Naive thymus-derived CD4-positive, alpha-beta T cell (primary cell): ENCODE data around the gene SLC17A8. TPM values are rescaled to one million over a fixed set of nuclear protein-coding genes. Genes with fewer than 3 reads are reported as not detected.

Source experiments
- ATAC-seq: fragments of 150-1000 bp; cut with Tn5 transposase; 2 replicates; pipeline ENCODE4 v1.10.0; 2021; ENCODE audit warnings: mild to moderate bottlenecking, moderate library complexity
- CTCF ChIA-PET: fragments of 350-600 bp; sonication (Branson Sonifier 250); formaldehyde crosslinking; loops from one replicate; lab custom pipeline; 2021; ENCODE audit warnings: antibody characterized with exemption; lab: Charles Lee
- POLR2A ChIA-PET: fragments of 350-600 bp; sonication (Branson Sonifier 250); formaldehyde crosslinking; loops from one replicate; lab custom pipeline; 2021; ENCODE audit warnings: antibody characterized with exemption, inconsistent platforms; lab: Charles Lee
- DNase-seq, 9 donors: peaks; one replicate each; pipeline versions ENCODE4 v3.0.0 to v3.0.0-alpha.2; 2020 to 2022; ENCODE audit warnings: mixed read lengths in 1 of 9
- H3K27ac ChIP-seq: one replicate; pipeline ENCODE4 v1.7.0; 2013; ENCODE audit warnings: mild to moderate bottlenecking, low read depth, low read length, moderate library complexity
- H3K27me3 ChIP-seq, 2 donors: one replicate each; pipeline ENCODE4 v1.7.0; 2013; ENCODE audit warnings: low read length in 2 of 2, mild to moderate bottlenecking in 2 of 2, moderate library complexity in 2 of 2; ENCODE audit not compliant: control insufficient read depth in 2 of 2, insufficient read depth in 2 of 2
- H3K36me3 ChIP-seq, 3 experiments: 1 replicate in 2 of 3; 2 replicates in 1 of 3; pipeline ENCODE4 v1.7.0; 2013; ENCODE audit warnings: low read length in 3 of 3, mild to moderate bottlenecking in 3 of 3, moderate library complexity in 1 of 3; ENCODE audit not compliant: insufficient read depth in 3 of 3, control insufficient read depth in 2 of 3
- H3K4me1 ChIP-seq, 2 donors: one replicate each; pipeline ENCODE4 v1.7.0; 2013; ENCODE audit warnings: low read length in 2 of 2, mild to moderate bottlenecking in 2 of 2, moderate library complexity in 1 of 2; ENCODE audit not compliant: control insufficient read depth in 2 of 2, insufficient read depth in 2 of 2
- H3K4me3 ChIP-seq: 2 replicates; pipeline ENCODE4 v1.7.0; 2013; ENCODE audit warnings: mild to moderate bottlenecking, low read length
- H3K9me3 ChIP-seq, 3 experiments: 1 replicate in 2 of 3; 2 replicates in 1 of 3; pipeline ENCODE4 v1.7.0; 2013; ENCODE audit warnings: low read length in 3 of 3; ENCODE audit not compliant: control insufficient read depth in 2 of 3
- H3K27ac Mint-ChIP-seq, 9 donors: one replicate each; pipeline ENCODE4 v1.8.0; 2020 to 2022; ENCODE audit warnings: mixed read lengths in 9 of 9, mild to moderate bottlenecking in 8 of 9, moderate library complexity in 5 of 9, inconsistent platforms in 2 of 9
- H3K27me3 Mint-ChIP-seq, 5 donors: one replicate each; pipeline ENCODE4 v1.8.0; 2021 to 2022; ENCODE audit warnings: mixed read lengths in 5 of 5, mild to moderate bottlenecking in 1 of 5
- H3K36me3 Mint-ChIP-seq, 5 donors: one replicate each; pipeline ENCODE4 v1.8.0; 2020 to 2022; ENCODE audit warnings: mixed read lengths in 5 of 5, mild to moderate bottlenecking in 3 of 5, inconsistent platforms in 1 of 5
- H3K4me1 Mint-ChIP-seq, 7 donors: one replicate each; pipeline ENCODE4 v1.8.0; 2020 to 2022; ENCODE audit warnings: mixed read lengths in 7 of 7, mild to moderate bottlenecking in 3 of 7, inconsistent platforms in 1 of 7
- H3K4me3 Mint-ChIP-seq, 10 donors: one replicate each; pipeline ENCODE4 v1.8.0; 2020 to 2022; ENCODE audit warnings: mild to moderate bottlenecking in 10 of 10, mixed read lengths in 10 of 10, moderate library complexity in 6 of 10, inconsistent platforms in 2 of 10
- H3K9me3 Mint-ChIP-seq, 11 donors: one replicate each; pipeline ENCODE4 v1.8.0; 2020 to 2022; ENCODE audit warnings: mixed read lengths in 11 of 11, mild to moderate bottlenecking in 4 of 11, inconsistent platforms in 1 of 11, moderate library complexity in 1 of 11
- intact Hi-C, 2 donors: fragments of 100-400 bp; cut with micrococcal nuclease; formaldehyde crosslinking; loops; one replicate each; pipeline ENCODE4 v1.15.1; 2023
- polyA plus RNA-seq, 2 donors: library from polyadenylated mRNA; unstranded; fragments of 300-500 nt; fragmentation: Illumina TruSeq; gene quantifications; one replicate each; pipeline ENCODE4 v1.2.3, GENCODE V29; 2021
- total RNA-seq, 6 experiments: library from RNA in 5 of 6; stranded (reverse) in 5 of 6; gene quantifications; 1 replicate in 5 of 6; 2 replicates in 1 of 6; pipeline ENCODE4 v1.2.3 and lab custom pipeline; 2021 to 2026

SLC17A8 gene
- total and polyA plus RNA-seq, 7 experiments from 2014 or later, result not detected

- H3K36me3 ChIP-seq, result peaks cover 0 to 30% (median 0%) of the 10 kb centered on the region in 3 experiments
- intact Hi-C loops, result loop anchor here in 1 of 2 donors (5.0 kb wide), 1 partner anchor 62 kb away; the partner anchor contains the start of genes DEPDC4 and SCYL2
- DNase-seq, result no peak
These were observed 27.1 kb upstream of the SLC17A8 start for GRCh38 chr12:100329800-100330199.

GRCh38 chr12:100331871-100332270 lies 25.0 kb upstream of the SLC17A8 start:
- H3K27me3 Mint-ChIP-seq, result no peaks in the 10 kb centered on the region
- ATAC-seq (no peak), DNase-seq (no peak)
- POLR2A ChIA-PET, result no interaction called here
- H3K9me3 ChIP-seq, result no peaks in the 10 kb centered on the region
- peak overlapping the region in 4 of 9 donors; percentile 1 to 51 (median 24) for H3K27ac Mint-ChIP-seq
- no peak overlapping the region for H3K4me3 ChIP-seq
- no peaks in the 10 kb centered on the region for H3K27me3 ChIP-seq
- no peak overlapping the region for H3K4me3 Mint-ChIP-seq
- H3K36me3 Mint-ChIP-seq, result peaks cover 17 to 83% (median 46%) of the 10 kb centered on the region in 5 donors
- peaks cover 0 to 39% (median 0%) of the 10 kb centered on the region in 3 experiments for H3K36me3 ChIP-seq
- no peak overlapping the region for H3K27ac ChIP-seq
- intact Hi-C loops, result loop anchor here in 1 of 2 donors (5.0 kb wide), 1 partner anchor 65 kb away; the partner anchor contains the start of genes DEPDC4 and SCYL2
- H3K4me1 Mint-ChIP-seq, result peaks cover 0 to 12% (median 0%) of the 10 kb centered on the region in 7 donors
- CTCF ChIA-PET, result no interaction called here
- no peaks in the 10 kb centered on the region for H3K4me1 ChIP-seq
- no peaks in the 10 kb centered on the region for H3K9me3 Mint-ChIP-seq

More at GRCh38 chr12:100329800-100330199, 27.1 kb upstream of the SLC17A8 start:
- Mint-ChIP-seq H3K4me1 (peaks cover 0 to 12% (median 0%) of the 10 kb centered on the region in 7 donors), H3K36me3 (peaks cover 12 to 68% (median 45%) of the 10 kb centered on the region in 5 donors), H3K4me3 (no peak overlapping the region), H3K27ac (no peak overlapping the region), H3K27me3 (no peaks in the 10 kb centered on the region), H3K9me3 (no peaks in the 10 kb centered on the region)
- no peak for ATAC-seq
- Histone ChIP-seq H3K4me3 (no peak overlapping the region), H3K27me3 (no peaks in the 10 kb centered on the region), H3K4me1 (no peaks in the 10 kb centered on the region), H3K9me3 (no peaks in the 10 kb centered on the region), H3K27ac (no peak overlapping the region)
- POLR2A ChIA-PET, result no interaction called here
- CTCF ChIA-PET, result no interaction called here

- no peak for DNase-seq
- intact Hi-C loops, result loop anchor here in 1 of 2 donors (5.0 kb wide), 1 partner anchor 66 kb away; the partner anchor contains the start of genes DEPDC4 and SCYL2
- no peak overlapping the region for H3K27ac ChIP-seq
- ChIA-PET POLR2A (interaction anchor here (1.3 kb wide), 1 partner anchor 66 kb away, joined by 4 read pairs; the partner anchor contains the start of genes DEPDC4 and SCYL2), CTCF (no interaction called here)
- H3K27me3 ChIP-seq, result no peaks in the 10 kb centered on the region
- H3K4me1 ChIP-seq, result no peaks in the 10 kb centered on the region
- peaks cover 18 to 83% (median 49%) of the 10 kb centered on the region in 5 donors for H3K36me3 Mint-ChIP-seq
- H3K4me1 Mint-ChIP-seq, result peaks cover 0 to 12% (median 0%) of the 10 kb centered on the region in 7 donors
- peaks cover 0 to 40% (median 0%) of the 10 kb centered on the region in 3 experiments for H3K36me3 ChIP-seq
- no peaks in the 10 kb centered on the region for H3K27me3 Mint-ChIP-seq
- H3K27ac Mint-ChIP-seq, result peak overlapping the region in 2 of 9 donors; percentile 18 to 61
- no peak overlapping the region for H3K4me3 ChIP-seq
- no peak overlapping the region for H3K4me3 Mint-ChIP-seq
- no peak for ATAC-seq
- H3K9me3 ChIP-seq, result no peaks in the 10 kb centered on the region
- no peaks in the 10 kb centered on the region for H3K9me3 Mint-ChIP-seq
These were observed 24.0 kb upstream of the SLC17A8 start for GRCh38 chr12:100332852-100333251.

- ChIA-PET POLR2A (no interaction called here), CTCF (no interaction called here)
- Mint-ChIP-seq H3K4me1 (peaks cover 0 to 6% (median 0%) of the 10 kb centered on the region in 7 donors), H3K4me3 (no peak overlapping the region), H3K27ac (peak overlapping the region in 2 of 9 donors; percentile 34 to 55), H3K27me3 (no peaks in the 10 kb centered on the region), H3K36me3 (peaks cover 15 to 58% (median 30%) of the 10 kb centered on the region in 5 donors), H3K9me3 (peaks cover 0 to under 1% (median 0%) of the 10 kb centered on the region in 11 donors)
- Histone ChIP-seq H3K36me3 (peaks cover 0 to 23% (median 0%) of the 10 kb centered on the region in 3 experiments), H3K4me1 (no peaks in the 10 kb centered on the region), H3K9me3 (no peaks in the 10 kb centered on the region), H3K27me3 (no peaks in the 10 kb centered on the region), H3K4me3 (no peak overlapping the region), H3K27ac (no peak overlapping the region)
- no peak for DNase-seq
- ATAC-seq, result no peak
- intact Hi-C loops, result no loop called here
These were observed 19.6 kb upstream of the SLC17A8 start for GRCh38 chr12:100337299-100337698.

GRCh38 chr12:100337727-100338126 lies 19.1 kb upstream of the SLC17A8 start:
- Histone ChIP-seq H3K36me3 (peaks cover 0 to 19% (median 0%) of the 10 kb centered on the region in 3 experiments), H3K27me3 (no peaks in the 10 kb centered on the region), H3K4me3 (no peak overlapping the region), H3K9me3 (no peaks in the 10 kb centered on the region), H3K4me1 (no peaks in the 10 kb centered on the region), H3K27ac (no peak overlapping the region)
- H3K4me3 Mint-ChIP-seq, result no peak overlapping the region
- no peaks in the 10 kb centered on the region for H3K27me3 Mint-ChIP-seq
- CTCF ChIA-PET, result no interaction called here
- peaks cover 19 to 60% (median 32%) of the 10 kb centered on the region in 5 donors for H3K36me3 Mint-ChIP-seq
- H3K9me3 Mint-ChIP-seq, result peaks cover 0 to 4% (median 0%) of the 10 kb centered on the region in 11 donors
- ATAC-seq (no peak), DNase-seq (no peak)
- POLR2A ChIA-PET, result interaction anchor here (0.6 kb wide), 1 partner anchor 20 kb away, joined by 3 read pairs; no protein-coding TSS in a partner anchor
- H3K27ac Mint-ChIP-seq, result peak overlapping the region in 2 of 9 donors; percentile 34 to 55
- H3K4me1 Mint-ChIP-seq, result peaks cover 0 to 6% (median 0%) of the 10 kb centered on the region in 7 donors
- intact Hi-C loops, result no loop called here

- intact Hi-C loops, result no loop called here
- peaks cover 0 to 15% (median 0%) of the 10 kb centered on the region in 3 experiments for H3K36me3 ChIP-seq
- Mint-ChIP-seq H3K9me3 (peaks cover 0 to 5% (median 0%) of the 10 kb centered on the region in 11 donors), H3K36me3 (peaks cover 13 to 47% (median 23%) of the 10 kb centered on the region in 5 donors), H3K27ac (peak overlapping the region in 2 of 9 donors; percentile 17 to 54), H3K4me1 (peaks cover 0 to 4% (median 0%) of the 10 kb centered on the region in 7 donors), H3K27me3 (no peaks in the 10 kb centered on the region), H3K4me3 (no peak overlapping the region)
- H3K9me3 ChIP-seq, result no peaks in the 10 kb centered on the region
- CTCF ChIA-PET, result interaction anchor here (0.5 kb wide), 1 partner anchor 1477 kb away, joined by 5 read pairs; no protein-coding TSS in a partner anchor
- ATAC-seq (no peak), DNase-seq (no peak)
- H3K4me1 ChIP-seq, result no peaks in the 10 kb centered on the region
- POLR2A ChIA-PET, result no interaction called here
- no peak overlapping the region for H3K27ac ChIP-seq
- H3K27me3 ChIP-seq, result no peaks in the 10 kb centered on the region
- no peak overlapping the region for H3K4me3 ChIP-seq
These were observed 17.8 kb upstream of the SLC17A8 start for GRCh38 chr12:100339071-100339470.
